UCSD-AML1 (cell line): ENCODE measurements around the gene PERM1.
"Not testable (repeated sequence)": the region's sequence is repeated elsewhere in the genome, so short reads cannot be mapped to it uniquely, and the experiment has no call there.

Source experiments
- DNase-seq: peaks from one replicate; lab custom pipeline; 2025; ENCODE audit not compliant: unreplicated experiment; lab: John Stamatoyannopoulos, UW

The PERM1 gene, protein sequence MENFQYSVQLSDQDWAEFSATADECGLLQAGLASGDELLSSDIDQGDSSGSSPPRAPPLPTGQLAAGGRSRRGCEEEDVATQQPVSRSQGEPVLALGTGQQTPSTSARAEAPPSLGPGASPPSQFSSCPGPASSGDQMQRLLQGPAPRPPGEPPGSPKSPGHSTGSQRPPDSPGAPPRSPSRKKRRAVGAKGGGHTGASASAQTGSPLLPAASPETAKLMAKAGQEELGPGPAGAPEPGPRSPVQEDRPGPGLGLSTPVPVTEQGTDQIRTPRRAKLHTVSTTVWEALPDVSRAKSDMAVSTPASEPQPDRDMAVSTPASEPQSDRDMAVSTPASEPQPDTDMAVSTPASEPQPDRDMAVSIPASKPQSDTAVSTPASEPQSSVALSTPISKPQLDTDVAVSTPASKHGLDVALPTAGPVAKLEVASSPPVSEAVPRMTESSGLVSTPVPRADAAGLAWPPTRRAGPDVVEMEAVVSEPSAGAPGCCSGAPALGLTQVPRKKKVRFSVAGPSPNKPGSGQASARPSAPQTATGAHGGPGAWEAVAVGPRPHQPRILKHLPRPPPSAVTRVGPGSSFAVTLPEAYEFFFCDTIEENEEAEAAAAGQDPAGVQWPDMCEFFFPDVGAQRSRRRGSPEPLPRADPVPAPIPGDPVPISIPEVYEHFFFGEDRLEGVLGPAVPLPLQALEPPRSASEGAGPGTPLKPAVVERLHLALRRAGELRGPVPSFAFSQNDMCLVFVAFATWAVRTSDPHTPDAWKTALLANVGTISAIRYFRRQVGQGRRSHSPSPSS

DNA sequence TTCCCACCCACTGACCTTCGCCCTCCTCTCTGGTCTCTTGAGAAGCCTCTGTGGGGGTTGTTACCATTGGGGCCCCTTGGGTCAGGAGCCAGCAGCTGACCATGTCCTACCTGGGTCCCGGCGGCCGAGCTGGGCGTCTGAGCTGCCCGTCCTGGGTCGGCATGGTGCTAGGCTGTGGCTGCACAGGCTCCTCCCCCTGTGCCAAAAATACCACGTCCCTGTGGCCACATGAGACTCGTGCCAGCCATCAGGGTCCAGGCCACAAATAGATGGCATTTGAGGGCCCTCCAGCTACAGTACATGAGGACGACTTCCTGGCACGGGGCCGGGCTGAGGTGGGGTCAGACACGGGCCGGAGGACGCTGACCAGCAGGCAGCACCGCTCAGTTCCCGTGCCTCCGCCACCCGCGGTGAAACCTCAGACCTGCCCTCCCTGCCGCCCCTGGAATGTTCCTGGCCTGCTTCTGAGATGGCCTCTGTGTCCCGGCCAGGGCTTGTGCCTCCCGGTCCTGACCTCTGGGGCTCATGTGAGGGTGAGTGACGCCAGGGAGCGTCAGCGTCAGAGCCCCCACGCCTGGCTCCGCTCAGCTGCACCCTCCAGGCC lies at the start of gene PERM1:
PERM1 (minus strand) TSS at position 139 of the 604 bp plus-strand sequence. CDS start 1,064 bp downstream, outside the sequence.
- DNase-seq, result no peak

DNA sequence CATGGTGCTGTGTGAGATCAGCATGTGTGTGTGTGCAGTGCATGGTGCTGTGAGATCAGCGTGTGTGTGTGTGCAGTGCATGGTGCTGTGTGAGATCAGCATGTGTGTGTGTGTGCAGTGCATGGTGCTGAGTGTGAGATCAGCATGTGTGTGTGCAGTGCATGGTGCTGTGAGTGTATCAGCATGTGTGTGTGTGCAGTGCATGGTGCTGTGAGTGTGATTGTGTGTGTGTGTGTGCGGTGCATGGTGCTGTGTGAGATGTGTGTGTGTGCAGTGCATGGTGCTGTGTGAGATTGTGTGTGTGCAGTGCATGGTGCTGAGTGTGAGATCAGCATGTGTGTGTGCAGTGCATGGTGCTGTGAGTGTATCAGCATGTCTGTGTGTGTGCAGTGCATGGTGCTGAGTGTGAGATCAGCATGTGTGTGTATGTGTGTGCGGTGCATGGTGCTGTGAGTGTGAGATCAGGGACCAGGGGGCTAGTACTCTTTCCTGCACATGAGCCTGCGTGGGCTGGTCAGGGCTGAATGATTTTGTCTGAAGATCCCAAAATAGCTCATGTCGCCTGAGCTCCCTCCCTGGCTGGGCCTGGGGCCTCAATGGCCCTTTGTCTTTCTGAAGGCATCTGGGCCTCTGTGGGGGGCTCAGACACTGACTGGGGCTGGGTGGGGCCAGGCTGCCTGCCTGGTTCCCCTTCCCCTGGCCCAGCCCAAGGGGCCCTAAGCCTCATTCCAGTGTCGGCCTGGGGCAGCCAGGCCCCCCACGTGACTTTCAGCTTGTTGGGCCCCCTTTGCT lies 49.2 kb upstream of the PERM1 start:
- DNase-seq, result not testable (repeated sequence)

DNA sequence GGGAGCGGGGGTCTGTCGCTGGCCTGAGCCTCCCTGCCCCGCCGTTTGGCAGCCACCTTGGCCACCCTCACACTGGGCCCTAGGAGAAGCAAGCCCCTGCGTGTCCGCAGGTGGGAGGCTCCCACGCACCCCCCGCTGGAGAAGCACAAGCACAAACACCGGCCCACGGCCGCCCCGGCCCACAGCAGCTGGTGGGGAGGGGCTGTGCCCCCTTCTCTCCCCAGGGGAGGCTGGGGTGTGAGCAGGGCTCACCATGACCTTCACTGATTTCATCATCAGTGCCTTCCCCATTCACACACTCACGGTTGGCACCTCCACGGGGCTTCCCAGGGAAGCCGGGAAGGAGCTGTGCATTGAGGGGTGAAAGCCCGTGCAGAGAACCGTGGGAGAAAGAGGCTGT lies 45.9 kb upstream of the PERM1 start:
- DNase-seq, result no peak

DNA sequence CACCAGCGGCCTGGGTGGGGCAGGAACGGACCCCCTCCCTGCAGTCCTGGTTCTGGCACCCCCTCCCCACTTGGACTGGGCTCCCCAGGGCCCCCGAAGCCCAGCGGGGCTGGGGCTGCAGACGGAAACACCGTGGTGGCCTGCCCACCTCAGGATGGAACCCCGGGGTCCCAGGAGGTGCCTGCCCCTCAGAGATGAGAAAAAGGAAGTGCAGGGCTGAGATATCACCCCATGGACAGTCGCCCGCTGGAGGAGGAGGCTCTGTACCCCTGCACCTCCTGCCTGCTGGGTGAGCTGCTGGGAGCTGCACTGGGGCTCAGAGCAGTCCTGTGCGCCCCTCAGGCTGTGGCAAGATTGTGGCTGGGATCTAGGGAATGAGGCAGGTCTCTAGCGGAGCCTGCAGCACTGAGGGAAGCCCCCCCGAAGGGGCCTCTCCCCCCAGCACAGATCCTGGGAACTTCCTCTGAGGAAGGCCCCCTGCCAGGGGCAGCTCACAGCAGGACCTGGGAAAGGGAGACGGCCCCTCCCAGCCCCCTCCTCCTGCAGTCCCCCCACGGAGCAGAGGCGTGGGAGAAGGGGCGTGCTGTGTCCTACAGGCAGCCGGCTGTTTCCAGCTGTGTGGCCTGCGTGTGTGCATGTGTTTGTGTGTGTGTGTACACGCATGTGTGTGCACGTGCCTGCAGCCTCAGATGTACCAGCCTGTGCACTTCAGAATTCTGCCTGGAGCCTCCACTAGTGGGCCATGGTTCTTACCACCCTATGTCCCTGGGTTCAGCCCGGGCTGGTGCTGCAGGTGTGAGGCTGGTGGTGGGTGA lies 44.9 kb upstream of the PERM1 start:
- DNase-seq, result no peak

DNA sequence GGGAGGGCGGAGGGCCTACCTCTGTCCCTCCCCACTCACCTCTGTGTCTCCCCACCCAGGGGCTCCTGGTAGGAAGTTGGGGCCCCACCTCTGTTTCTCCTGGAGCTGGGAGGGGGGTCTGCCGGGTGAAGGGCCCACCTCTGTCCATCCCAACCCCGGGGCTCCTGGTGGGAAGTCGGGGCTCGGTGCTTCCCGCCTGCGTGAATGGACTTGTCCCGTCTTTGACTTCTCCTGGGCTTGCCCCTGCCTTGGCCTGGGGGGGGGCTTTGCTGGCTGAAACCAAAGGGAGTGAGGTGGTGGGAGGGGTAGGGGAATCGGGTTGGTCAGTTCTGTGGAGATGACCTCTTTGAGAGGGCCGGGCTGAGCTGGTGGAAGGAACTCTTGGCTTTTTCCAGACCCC lies 43.8 kb upstream of the PERM1 start:
- DNase-seq, result no peak

DNA sequence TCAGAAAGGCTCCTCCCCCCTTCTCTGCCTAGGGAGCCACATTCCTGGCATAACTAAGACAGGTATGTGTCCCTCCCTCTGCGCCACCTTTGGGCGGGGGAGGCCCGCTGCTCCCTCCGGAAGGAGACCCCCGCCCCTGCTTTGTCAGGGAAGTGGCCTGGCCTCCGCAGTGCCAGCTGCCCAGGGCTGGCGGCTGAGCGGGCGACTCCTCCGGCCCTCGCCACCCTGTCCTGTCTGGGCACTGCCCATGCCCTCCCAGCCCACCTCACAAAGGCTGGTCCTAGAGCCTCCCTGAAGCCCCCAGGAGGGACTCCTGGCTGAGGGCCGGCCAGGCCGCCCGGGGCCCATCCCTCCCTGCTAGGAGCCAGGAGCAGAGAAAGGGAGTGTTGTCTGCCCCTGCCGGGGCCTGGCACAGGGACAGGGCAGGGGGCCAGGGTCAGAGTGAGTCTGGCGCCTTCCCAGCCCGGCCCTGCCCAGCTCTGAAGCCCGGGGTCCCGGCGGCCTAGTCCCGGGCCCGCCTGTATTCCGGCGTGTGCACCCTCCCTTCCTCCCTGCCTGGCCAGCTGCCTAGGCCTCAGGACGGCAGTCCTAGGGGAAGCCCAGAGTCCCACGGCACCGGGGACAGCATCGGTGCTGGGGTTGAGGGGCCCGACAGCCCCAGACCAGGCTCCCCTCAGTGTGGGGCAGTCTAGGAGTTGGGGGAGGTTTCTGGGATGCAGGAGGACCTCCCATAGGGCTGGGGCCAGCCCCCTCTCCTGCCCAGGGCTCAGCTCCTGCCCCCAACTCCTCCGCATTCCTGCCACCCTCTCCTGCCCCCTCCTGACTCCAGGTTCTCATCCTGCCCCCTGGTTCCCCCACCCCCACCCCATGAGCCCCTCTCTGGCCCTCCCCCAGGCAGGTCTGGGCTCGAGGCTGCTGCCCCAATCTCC lies 43.1 kb upstream of the PERM1 start:
- no peak for DNase-seq

DNA sequence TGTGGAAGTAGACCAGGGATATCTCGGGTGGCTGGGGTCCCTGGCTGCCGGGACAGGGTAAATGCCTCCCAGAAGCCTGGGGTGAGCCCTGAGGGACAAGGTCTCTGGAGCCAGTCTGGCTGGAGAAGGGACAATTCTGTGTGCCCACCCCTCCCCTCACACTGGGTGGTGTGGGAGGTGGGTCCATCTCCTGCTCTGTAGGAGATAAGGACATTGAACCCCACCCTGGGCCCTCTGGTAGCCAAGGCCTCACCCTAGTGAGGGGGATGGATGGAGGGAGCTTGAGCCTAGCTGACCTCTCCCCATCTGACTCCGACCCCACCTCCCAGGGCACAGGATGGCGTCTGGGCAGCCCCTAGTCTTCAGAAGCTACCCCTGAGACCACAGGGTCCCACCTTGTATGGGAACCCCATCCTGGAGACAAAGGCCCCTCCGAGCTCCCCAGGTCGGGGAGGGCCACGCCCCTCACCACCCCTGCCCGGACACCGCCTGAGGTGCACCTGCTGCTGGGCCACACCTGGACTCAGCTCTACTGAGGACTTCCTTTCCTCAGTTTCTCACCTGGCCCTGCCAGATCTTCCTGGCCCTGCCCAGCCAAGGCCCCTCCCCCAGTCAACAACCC lies 42.4 kb upstream of the PERM1 start:
- DNase-seq, result no peak

DNA sequence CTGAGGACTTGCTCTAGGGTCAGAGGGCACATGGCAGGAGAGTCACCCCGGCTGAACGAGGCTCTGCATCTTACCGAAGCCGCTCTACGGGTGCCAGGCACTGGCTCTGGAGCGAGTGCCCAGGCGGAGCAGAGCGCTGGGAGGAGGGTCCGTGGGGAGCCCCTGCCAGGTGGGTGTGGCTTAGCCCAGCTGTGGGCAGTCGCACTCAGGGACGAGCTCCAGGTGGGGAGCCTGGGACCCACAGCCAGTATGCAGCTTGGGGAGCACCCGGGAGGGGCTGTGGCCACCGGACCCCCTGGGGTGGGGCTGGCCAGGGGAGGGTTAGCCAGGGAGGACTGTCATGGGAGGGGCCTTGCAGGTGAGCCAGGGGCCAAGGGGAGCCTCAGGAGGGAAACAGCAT lies 41.8 kb upstream of the PERM1 start:
- DNase-seq, result no peak

DNA sequence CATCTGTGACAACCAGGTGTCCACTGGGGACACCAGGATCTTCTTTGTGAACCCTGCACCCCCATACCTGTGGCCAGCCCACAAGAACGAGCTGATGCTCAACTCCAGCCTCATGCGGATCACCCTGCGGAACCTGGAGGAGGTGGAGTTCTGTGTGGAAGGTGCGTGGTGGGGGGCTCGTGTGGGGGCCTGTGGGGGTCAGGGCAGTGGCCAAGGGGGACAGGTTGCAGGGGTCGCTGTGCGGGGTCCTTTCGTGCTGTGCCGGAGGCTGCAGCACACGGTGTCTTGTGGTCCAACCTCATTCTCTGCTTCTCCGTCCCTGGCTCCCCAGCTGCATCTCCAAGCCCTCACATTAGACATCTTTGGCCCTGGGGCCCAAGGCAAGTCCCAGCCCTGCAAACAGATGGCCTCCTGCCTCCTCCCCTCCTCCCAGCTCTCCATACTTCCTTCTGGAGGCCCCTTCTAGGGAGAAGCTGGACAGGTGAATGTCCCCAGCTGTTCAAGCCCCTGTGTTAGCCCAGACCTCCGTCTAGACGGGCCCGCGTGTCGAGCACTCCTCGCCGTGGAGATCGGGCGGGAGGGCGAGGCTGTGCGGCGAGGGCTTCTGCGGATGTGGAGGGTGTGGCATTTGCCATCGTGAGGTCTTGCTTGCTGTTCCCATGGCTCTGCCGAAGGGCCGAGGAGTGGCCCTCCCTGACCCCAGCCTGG lies 40.6 kb upstream of the PERM1 start:
- no peak for DNase-seq

DNA sequence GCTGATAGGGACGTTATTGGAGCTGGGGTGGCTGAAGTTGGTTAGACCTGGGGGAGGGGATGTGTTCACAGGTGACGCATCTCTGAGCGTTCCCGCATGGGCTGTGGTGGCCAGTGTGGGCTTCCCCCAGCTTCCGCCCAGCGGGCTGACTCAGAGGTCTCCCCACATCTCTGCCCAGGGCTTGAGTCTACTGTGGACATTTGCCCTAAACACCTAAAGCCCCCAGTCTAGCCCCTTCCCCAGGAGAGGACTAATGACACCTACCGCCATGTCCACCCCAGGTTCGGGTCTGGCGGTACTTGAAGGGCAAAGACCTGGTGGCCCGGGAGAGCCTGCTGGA lies 40.0 kb upstream of the PERM1 start:
- no peak for DNase-seq

DNA sequence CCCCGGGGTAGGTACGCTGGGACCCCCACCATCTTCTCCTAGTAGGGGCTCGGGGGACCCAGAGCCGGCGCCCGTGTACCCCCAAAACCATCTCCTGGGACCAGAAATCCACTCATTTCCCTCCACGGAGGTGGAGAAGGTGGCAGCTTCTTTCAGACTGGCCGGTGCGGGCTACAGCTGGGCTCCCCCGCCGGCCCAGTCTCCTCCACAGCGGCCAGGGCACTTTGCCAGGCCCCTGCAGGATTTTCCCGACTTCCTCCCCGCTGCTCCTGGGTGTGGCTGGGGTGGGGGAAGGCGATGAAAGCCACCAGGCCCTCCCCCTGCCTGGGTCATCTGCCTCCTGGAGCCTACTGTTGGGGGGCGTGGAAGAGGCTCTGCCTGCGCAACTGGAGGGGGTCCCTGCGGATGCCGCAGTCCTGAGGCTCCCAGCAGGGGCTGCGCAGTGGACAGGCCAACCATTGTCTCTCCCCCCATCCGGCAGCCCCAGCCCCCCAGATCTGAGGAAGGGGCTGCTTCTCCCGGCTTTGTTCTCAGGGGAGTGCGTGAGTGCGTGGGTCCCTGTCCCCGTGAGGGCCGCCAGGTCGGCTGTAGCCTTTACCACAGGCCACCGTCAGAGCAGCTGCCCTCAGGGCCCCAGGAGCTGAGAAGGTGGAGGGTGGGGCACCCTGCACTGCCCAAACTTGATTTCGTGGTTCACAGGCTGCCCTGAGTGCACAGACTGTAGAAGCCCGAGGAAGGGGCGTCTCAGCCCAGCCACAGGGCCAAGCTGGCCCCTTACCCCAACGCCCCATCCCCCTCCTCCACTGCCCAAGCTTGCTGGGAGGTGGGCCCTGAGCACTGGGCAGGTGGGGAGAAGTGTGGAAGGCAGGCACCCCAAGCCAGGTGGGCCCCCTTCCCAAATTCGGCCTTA lies 39.4 kb upstream of the PERM1 start:
- DNase-seq, result peak; percentile 23

DNA sequence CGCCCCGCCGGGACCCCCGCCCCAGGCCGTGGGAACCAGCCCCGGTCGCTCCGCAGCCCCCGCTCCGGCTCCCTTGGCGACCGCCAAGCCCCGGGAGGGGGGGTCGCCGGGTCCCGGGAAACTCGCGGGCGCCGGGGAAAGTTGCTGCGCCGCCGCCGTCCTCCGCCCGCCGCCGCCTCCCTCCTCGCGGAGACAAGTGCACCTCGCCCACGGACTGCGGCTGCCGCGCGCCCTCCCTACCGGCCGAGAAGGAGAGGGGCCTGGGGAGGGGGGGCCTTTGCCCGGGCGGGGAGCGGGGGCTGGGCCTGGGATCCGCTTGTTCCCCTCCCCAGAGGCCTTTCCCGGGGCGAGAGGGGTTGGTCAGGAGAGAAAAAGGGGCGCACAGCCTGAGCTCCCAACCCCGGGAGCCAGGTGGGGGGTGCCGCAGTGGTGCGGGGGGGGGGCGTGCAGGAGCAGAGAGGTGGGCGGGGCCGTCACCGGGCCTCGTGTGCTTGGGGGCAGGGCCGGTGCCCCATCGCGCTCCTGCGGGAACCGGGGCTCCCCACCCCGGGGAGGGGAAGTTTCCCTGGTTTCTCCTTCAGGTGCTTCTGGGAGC lies 38.6 kb upstream of the PERM1 start:
- DNase-seq, result no peak

DNA sequence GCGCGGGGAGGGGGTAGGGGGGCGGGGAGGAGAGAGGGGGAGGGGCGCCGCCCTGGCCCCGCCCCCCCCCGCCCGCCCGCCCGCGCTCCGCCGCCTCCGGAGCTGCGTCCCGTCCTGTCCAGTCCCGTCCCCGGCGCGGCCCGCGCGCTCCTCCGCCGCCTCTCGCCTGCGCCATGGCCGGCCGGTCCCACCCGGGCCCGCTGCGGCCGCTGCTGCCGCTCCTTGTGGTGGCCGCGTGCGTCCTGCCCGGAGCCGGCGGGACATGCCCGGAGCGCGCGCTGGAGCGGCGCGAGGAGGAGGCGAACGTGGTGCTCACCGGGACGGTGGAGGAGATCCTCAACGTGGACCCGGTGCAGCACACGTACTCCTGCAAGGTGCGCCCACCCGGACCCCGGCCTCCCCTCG lies 38.1 kb upstream of the PERM1 start, which contains the start of gene AGRN:
AGRN (plus strand) TSS at position 121 of the 405 bp plus-strand sequence; CDS start at position 174, 53 bp downstream.
- DNase-seq, result no peak

DNA sequence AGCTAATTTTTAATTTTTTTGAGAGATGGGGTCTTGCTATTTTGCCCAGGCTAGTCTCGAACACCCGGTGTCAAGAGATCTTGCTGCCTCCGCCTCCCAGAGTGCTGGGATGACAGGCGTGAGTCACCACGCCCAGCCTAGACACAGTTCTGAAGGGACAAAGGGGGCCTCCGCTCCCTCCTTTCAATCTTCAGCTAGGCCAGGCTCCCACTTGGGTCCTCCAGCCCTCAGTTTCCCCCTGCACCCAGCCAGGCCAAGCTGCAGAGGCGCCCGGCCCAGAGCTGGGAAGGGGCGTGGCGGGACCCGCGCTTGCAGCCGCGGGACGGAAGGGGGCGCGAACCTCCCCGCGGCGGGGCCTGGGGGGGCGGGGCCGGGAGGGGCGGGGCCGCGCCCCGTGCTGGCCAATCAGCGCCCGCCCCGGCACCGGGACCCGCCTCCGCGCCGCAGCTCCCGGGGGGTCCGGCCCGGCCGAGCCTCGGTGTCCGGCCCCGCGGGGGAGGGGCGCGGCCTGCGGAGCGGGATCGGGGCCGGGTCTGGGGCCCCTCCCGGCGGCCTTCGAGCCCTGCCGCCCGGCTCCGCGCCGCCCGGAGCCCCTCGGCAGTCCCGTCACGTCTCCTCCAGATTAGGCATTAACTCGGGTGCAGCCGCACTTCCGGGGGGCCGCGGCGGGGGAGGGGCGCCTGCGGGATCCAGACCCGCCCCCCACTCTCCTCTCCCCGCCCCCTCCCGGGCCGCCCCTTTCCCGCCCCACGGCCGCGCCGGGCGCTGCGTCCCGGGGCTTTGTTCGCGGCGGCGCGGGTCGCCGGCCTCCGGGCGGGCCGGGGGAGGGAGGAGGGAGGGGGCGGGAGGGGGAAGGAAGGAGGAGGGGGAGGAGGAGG lies 37.5 kb upstream of the PERM1 start:
- peak; percentile 89 for DNase-seq

DNA sequence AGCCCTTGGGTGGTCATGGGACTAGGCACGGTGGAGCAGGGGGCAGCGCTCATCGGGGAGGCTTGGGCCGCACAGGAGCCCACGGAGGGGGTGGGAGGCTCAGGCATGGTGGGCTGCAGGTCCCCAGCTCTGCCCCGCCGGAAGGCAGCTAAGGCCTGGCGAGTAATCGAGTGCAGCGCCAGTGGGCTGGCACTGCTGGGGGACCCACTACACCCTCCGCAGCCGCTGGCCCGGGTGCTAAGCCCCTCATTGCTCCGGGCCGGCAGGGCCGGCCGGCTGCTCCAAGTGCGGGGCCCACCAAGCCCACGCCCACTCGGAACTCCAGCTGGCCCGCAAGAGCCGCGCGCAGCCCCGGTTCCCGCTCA lies 36.4 kb upstream of the PERM1 start:
- not testable (repeated sequence) for DNase-seq
